Activated CD8-positive, alpha-beta T cell treated with anti-CD3 and anti-CD28 coated beads, Interleukin-2, amount 10 ng/mL, durations not matched to agents 7 days and 5 days (primary cell): ENCODE measurements around the gene YPEL3. TPM values are rescaled to one million over a fixed set of nuclear protein-coding genes. Genes with fewer than 3 reads are reported as not detected.

Experiments
- total RNA-seq, 2 experiments: library from RNA; stranded (reverse); gene quantifications; one replicate each; pipeline ENCODE4 v1.2.3, GENCODE V29; 2021

The YPEL3 gene
- total RNA-seq, 2 experiments from 2014 or later = 29.4 to 34.5 TPM

Other genes starting within 250 kb of the YPEL3 start
- 10 to 100 TPM; 51.1 to 53.2 TPM for gene CDIPT, start 233.0 kb downstream of the YPEL3 start, total RNA-seq
- not detected for gene SEZ6L2, start 196.7 kb downstream of the YPEL3 start, total RNA-seq
- gene ASPHD1, start 195.7 kb downstream of the YPEL3 start, total RNA-seq = under 1 TPM in 1 of 2 experiments, not detected in 1; 0.24 TPM
- gene KCTD13, start 170.0 kb downstream of the YPEL3 start, total RNA-seq = 10 to 100 TPM; 33.8 to 35.5 TPM
- 10 to 100 TPM; 57.8 to 61.0 TPM for gene TMEM219, start 134.1 kb downstream of the YPEL3 start, total RNA-seq
- 10 to 100 TPM; 48.9 to 49.8 TPM for gene TAOK2, start 122.3 kb downstream of the YPEL3 start, total RNA-seq
- 10 to 100 TPM; 46.4 to 47.3 TPM for gene HIRIP3, start 100.6 kb downstream of the YPEL3 start, total RNA-seq
- gene INO80E, start 100.0 kb downstream of the YPEL3 start, total RNA-seq = 100 to 1,000 TPM; 104 to 117 TPM
- under 1 TPM in 1 of 2 experiments, not detected in 1; 0.34 TPM for gene DOC2A, start 85.2 kb downstream of the YPEL3 start, total RNA-seq
- gene C16orf92, start 73.0 kb downstream of the YPEL3 start, total RNA-seq = not detected
- gene TLCD3B, start 64.9 kb downstream of the YPEL3 start, total RNA-seq = 1 to 10 TPM; 4.6 TPM
- 1,000 to 10,000 TPM; 1,738 to 1,843 TPM for gene ALDOA, start 30.5 kb downstream of the YPEL3 start, total RNA-seq
- gene PPP4C, start 20.2 kb downstream of the YPEL3 start, total RNA-seq = 100 to 1,000 TPM; 157 TPM
- 1 to 10 TPM; 1.3 TPM for gene TBX6, start 4.3 kb downstream of the YPEL3 start, total RNA-seq
- gene GDPD3, start 17.3 kb upstream of the YPEL3 start, total RNA-seq = 10 to 100 TPM; 10.5 to 12.6 TPM
- gene MAPK3, start 27.0 kb upstream of the YPEL3 start, total RNA-seq = 10 to 100 TPM; 83.5 to 93.7 TPM
- gene CORO1A, start 87.4 kb upstream of the YPEL3 start, total RNA-seq = 1,000 to 10,000 TPM; 1,875 to 1,983 TPM
- gene BOLA2B, start 97.5 kb upstream of the YPEL3 start, total RNA-seq = 100 to 1,000 TPM; 205 to 212 TPM
- 100 to 1,000 TPM; 115 to 123 TPM for gene SLX1A, start 97.7 kb upstream of the YPEL3 start, total RNA-seq
- gene SULT1A3, start 103.0 kb upstream of the YPEL3 start, total RNA-seq = 10 to 100 TPM; 28.9 to 32.8 TPM
- 10 to 100 TPM; 12.6 to 24.3 TPM for gene NPIPB13, start 152.3 kb upstream of the YPEL3 start, total RNA-seq